Vagina (tissue), 2 donors: ENCODE measurements around the gene INPP5F.

Source experiments
- CTCF ChIP-seq, 3 experiments: fragments of 450-650 bp in 2 of 3; fragments of 200-600 bp in 1 of 3; sonication (generic) in 1 of 3; IDR thresholded peaks; one replicate each; pipeline ENCODE4 v1.5.1; 2017 to 2019; ENCODE audit warnings: antibody characterized with exemption in 3 of 3, mild to moderate bottlenecking in 2 of 3, moderate library complexity in 2 of 3
- POLR2A ChIP-seq, 2 donors: fragments of 450-650 bp; IDR thresholded peaks; one replicate each; pipeline ENCODE4 v1.6.1; 2017; ENCODE audit warnings: antibody characterized with exemption in 2 of 2, mild to moderate bottlenecking in 2 of 2, moderate library complexity in 2 of 2
- POLR2AphosphoS5 ChIP-seq, 2 donors: sonication (generic); formaldehyde crosslinking; IDR thresholded peaks; one replicate each; pipeline ENCODE4 v1.9.0; 2017; ENCODE audit warnings: antibody characterized with exemption in 2 of 2, mild to moderate bottlenecking in 2 of 2, low read depth in 1 of 2; ENCODE audit not compliant: insufficient read depth in 1 of 2

GRCh38 chr10:119849031-119849789, 123.4 kb downstream of the INPP5F start:
- no peak for TF ChIP-seq CTCF (IDR thresholded peaks at IDR 0.05)
- no peak for TF ChIP-seq POLR2AphosphoS5 (IDR thresholded peaks at IDR 0.05; ENCODE audit: insufficient read depth in 1 of 2, low read depth in 1 of 2)
- no peak for TF ChIP-seq POLR2A (IDR thresholded peaks at IDR 0.05)
